ENCODE data around the gene DDX39B. TPM values are rescaled to one million over a fixed set of nuclear protein-coding genes. Genes with fewer than 3 reads are reported as not detected.

DDX39B gene
- total and polyA plus RNA-seq, 9 of the 15 experiments (the other 6 are each of a cell fraction or from before 2014, with no cell fraction given) = 479 to 869 (median 592) TPM

DNA sequence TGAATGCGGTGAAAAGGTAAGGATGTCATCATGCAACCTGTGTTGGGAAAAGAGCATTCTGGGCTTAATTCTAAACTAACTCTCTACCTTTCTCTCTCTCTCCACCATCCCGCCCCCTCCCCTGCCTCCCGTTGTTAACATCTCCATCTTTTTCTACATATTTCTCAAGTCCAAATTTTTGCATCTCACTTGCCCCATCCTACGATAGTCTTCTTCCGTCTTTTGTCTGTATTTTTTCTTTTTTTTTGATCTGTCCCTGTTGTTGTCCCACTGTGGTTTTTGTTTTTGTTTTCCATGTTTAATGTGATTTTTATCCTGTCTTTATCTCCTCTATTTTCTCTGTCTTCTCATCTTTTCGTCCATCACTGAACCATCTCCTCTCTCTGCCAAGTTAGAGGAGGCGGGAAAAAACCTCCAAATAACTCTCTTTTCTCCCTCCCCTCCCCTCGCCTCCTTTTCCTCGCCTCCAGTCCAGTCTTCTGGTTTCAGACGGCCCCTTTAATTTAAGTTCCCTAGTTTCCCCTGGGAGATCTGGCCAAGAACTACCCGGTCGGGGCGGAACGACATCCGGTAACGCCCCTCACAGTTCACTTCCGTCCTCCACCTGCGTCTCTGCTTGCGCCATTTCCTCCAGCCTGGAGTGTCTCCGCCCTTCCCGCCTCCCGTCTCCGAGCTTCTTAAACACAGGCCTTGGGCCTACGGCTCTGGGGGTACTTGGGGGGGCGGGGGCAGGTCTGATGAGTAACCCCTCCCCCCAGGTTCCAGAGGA, 5.3 kb upstream of the DDX39B start, which contains the start of gene NFKBIL1 (continued):
- TF ChIP-seq FOXM1 (IDR thresholded peaks at IDR 0.05; ENCODE audit: low read depth) = peak; percentile 68; the same call in 1 of the 2 replicates
- TF ChIP-seq FOXM1 (CRISPR knock-in tag; IDR thresholded peaks at IDR 0.05; ENCODE audit: low read depth) = no peak; the same call in 1 of the 2 replicates
- TF ChIP-seq HDAC8 (tag; IDR thresholded peaks at IDR 0.05) = no peak
- peak; percentile 87 for TF ChIP-seq HDAC2 (IDR thresholded peaks at IDR 0.05)
- no peak for TF ChIP-seq ZNF253 (CRISPR knock-in tag; conservative IDR thresholded peaks at IDR 0.05)
- peak in 1 of 2 experiments; percentile 80; a peak in 3 of 4 replicates for TF ChIP-seq CSDE1 (IDR thresholded peaks at IDR 0.05)
- TF ChIP-seq ARID1B (IDR thresholded peaks at IDR 0.05) = peak; percentile 21
- TF ChIP-seq ZNF75A (CRISPR knock-in tag; IDR thresholded peaks at IDR 0.05) = no peak
- no peak for TF ChIP-seq ZBTB8A (IDR thresholded peaks at IDR 0.05; ENCODE audit: partially characterized antibody)
- TF ChIP-seq POLR3A (IDR thresholded peaks at IDR 0.05; ENCODE audit: borderline replicate concordance, extremely low read depth, insufficient read depth, insufficient read length) = no peak
- TF ChIP-seq RBFOX2 (IDR thresholded peaks at IDR 0.05; ENCODE audit: low read depth, low read length) = peak; percentile 66
- 0 out of 2 replicates have a peak, but pooled peaks have one; percentile 15 for TF ChIP-seq ESRRB (CRISPR knock-in tag; IDR thresholded peaks at IDR 0.05; ENCODE audit: borderline replicate concordance)
- no peak for TF ChIP-seq ZNF274 (IDR thresholded peaks at IDR 0.05; ENCODE audit: borderline replicate concordance, low read depth, low read length)
- TF ChIP-seq SAP30 (IDR thresholded peaks at IDR 0.05; ENCODE audit: borderline replicate concordance, insufficient read depth, low read depth, low read length, poor library complexity, severe bottlenecking) = peak; percentile 14
- no peak for TF ChIP-seq ZNF707 (CRISPR knock-in tag; conservative IDR thresholded peaks at IDR 0.05)
- TF ChIP-seq KAT2B (IDR thresholded peaks at IDR 0.05; ENCODE audit: low read depth, low read length) = no peak
- TF ChIP-seq FOXA3 (CRISPR knock-in tag; conservative IDR thresholded peaks at IDR 0.05 in 1 of 2, IDR thresholded peaks at IDR 0.05 in 1 of 2) = no peak
- TF ChIP-seq NFE2 (IDR thresholded peaks at IDR 0.05; ENCODE audit: low read depth) = peak; percentile 21
- no peak for TF ChIP-seq RBM15 (IDR thresholded peaks at IDR 0.05; ENCODE audit: insufficient read depth, low read length)
- TF ChIP-seq, protein P1, sequence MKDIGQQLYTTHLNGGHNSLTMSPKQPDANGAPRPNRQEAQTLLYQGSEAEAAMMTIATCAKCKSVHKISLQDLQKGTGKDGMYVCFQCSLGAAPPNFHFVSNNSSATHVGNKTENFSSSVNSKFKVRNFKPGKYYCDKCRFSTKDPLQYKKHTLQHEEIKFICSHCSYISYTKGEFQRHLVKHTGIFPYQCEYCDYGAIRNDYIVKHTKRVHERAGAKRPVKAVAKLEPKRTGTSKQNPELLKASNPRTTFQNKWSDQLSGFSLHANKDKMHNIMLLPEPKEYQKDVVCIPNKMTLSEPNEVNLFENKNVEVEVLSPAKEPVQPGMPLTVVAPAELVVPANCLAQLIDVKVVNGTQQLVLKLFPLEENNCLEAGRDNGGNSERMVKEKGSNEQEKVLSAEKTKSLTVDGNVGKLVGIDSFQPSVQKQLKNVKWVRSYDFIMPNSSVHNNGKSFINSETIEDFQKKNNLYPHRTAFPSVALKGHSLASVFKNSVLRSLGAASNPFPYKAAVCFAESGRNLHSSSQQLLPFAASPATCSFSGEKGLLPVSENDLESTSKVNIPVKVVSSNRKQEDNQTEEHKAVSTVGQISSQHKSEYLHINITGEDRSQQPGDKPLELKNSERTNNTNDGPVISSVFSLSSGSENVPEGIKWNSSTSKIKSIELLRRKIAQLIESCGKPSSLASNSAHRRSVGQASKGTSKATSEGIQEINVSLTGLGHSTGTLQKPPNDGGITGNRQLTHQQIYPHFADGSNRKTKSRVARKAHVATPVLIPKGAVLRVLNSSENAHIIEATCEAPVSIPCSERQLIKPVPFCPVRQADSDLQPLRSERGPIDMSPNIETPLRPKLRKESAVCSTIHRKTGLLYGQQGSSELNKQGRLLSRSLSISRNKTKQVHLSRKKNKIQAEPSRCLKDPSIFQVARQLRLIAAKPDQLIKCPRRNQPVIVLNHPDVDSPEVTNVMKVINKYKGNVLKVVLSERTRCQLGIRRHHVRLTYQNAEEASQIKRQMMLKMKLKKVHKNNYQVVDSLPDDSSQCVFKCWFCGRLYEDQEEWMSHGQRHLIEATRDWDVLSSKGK (CRISPR knock-in tag; IDR thresholded peaks at IDR 0.05) = 0 out of 2 replicates have a peak, but pooled peaks have one; percentile 71
- peak; percentile 76 for TF ChIP-seq SMAD4 (CRISPR knock-in tag; conservative IDR thresholded peaks at IDR 0.05)
- no peak for TF ChIP-seq ZNF589 (CRISPR knock-in tag; IDR thresholded peaks at IDR 0.05; ENCODE audit: low read depth)
- no peak for TF ChIP-seq WHSC1 (IDR thresholded peaks at IDR 0.05; ENCODE audit: low read length)
- TF ChIP-seq ZFP1 (CRISPR knock-in tag; IDR thresholded peaks at IDR 0.05) = no peak
- no peak for TF ChIP-seq ZC3H4 (CRISPR knock-in tag; IDR thresholded peaks at IDR 0.05; ENCODE audit: borderline replicate concordance)
- no peak for TF ChIP-seq MEIS2 (IDR thresholded peaks at IDR 0.05; ENCODE audit: partially characterized antibody)
